Parathyroid adenoma (tissue), 2 donors: ENCODE results near the gene MRPL50.

Source experiments
- H2AFZ ChIP-seq: fragments of 300-600 bp; sonication (generic); one replicate; pipeline ENCODE4 v1.7.0; 2017; ENCODE audit warnings: antibody characterized with exemption, mild to moderate bottlenecking
- H3K27ac ChIP-seq: fragments of 300-600 bp; sonication (generic); one replicate; pipeline ENCODE4 v1.7.0; 2017
- H3K27me3 ChIP-seq: fragments of 300-600 bp; sonication (generic); one replicate; pipeline ENCODE4 v1.7.0; 2017; ENCODE audit warnings: low read length; ENCODE audit not compliant: control insufficient read depth, insufficient read depth
- H3K36me3 ChIP-seq: fragments of 300-600 bp; sonication (generic); one replicate; pipeline ENCODE4 v1.7.0; 2017; ENCODE audit warnings: low read length; ENCODE audit not compliant: control insufficient read depth, insufficient read depth
- H3K4me1 ChIP-seq: fragments of 300-600 bp; sonication (generic); one replicate; pipeline ENCODE4 v1.7.0; 2017; ENCODE audit warnings: control low read depth
- H3K4me2 ChIP-seq: fragments of 300-600 bp; sonication (generic); one replicate; pipeline ENCODE4 v1.7.0; 2017; ENCODE audit warnings: low read length
- H3K4me3 ChIP-seq: fragments of 300-600 bp; sonication (generic); one replicate; pipeline ENCODE4 v1.7.0; 2017; ENCODE audit warnings: low read depth, low read length
- H3K79me2 ChIP-seq: fragments of 300-600 bp; sonication (generic); one replicate; pipeline ENCODE4 v1.7.0; 2017; ENCODE audit warnings: control low read depth
- H3K9ac ChIP-seq: fragments of 300-600 bp; sonication (generic); one replicate; pipeline ENCODE4 v1.7.0; 2017; ENCODE audit warnings: mild to moderate bottlenecking
- H3K9me3 ChIP-seq: fragments of 300-600 bp; sonication (generic); one replicate; pipeline ENCODE4 v1.7.0; 2017; ENCODE audit warnings: low read length; ENCODE audit not compliant: control insufficient read depth
- CTCF ChIP-seq: fragments of 300-600 bp; sonication (generic); IDR thresholded peaks from one replicate; pipeline ENCODE4 v1.7.0; 2017; ENCODE audit warnings: antibody characterized with exemption, mild to moderate bottlenecking
- donor health status: primary hyperparathyroidism.

Gene MRPL50

GRCh38 chr9:101435601-101436079, 37.2 kb upstream of the MRPL50 start, which contains the start of gene ALDOB:
Gene ALDOB (minus strand): TSS chr9:101435774. CDS start chr9:101430887, 4,887 bp downstream.
- Histone ChIP-seq H3K9me3 (no peaks in the 10 kb centered on the region), H3K4me1 (no peaks in the 10 kb centered on the region), H3K27me3 (no peaks in the 10 kb centered on the region), H3K4me2 (no peak within 1 kb of the TSS), H2AFZ (no peak within 1 kb of the TSS), H3K9ac (no peak within 1 kb of the TSS), H3K79me2 (no peaks in the 10 kb centered on the region), H3K4me3 (no peak within 1 kb of the TSS), H3K27ac (no peak within 1 kb of the TSS), H3K36me3 (no peaks in the 10 kb centered on the region)
- no peak for TF ChIP-seq CTCF

DNA sequence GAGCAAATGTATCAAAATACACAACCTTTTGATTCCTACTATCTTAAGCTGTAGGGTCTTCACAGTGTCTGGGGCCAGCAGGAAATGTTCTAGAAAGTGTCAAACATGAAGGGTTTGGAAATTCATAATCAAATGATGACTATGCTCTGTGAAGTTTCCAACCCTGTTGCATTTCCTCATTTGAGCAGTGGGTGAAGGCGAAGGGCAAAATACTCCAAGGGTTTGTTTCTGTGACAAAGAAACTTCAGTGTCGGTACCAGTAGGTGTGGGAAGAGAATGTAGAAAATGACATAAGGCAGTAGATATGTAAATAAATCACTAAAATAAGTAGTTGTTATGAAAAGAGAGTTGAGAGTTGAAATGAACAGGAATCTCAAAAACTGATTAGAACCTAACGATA, 36.6 kb upstream of the MRPL50 start:
- Histone ChIP-seq H3K4me1 (no peaks in the 10 kb centered on the region), H3K36me3 (no peaks in the 10 kb centered on the region), H3K79me2 (no peaks in the 10 kb centered on the region), H3K9me3 (no peaks in the 10 kb centered on the region), H3K27me3 (no peaks in the 10 kb centered on the region), H3K9ac (no peak overlapping the region), H3K27ac (no peak overlapping the region), H3K4me3 (no peak overlapping the region), H2AFZ (no peak overlapping the region), H3K4me2 (no peak overlapping the region)
- no peak for TF ChIP-seq CTCF

- Histone ChIP-seq H3K4me2 (no peak overlapping the region), H3K27me3 (no peaks in the 10 kb centered on the region), H2AFZ (no peak overlapping the region), H3K36me3 (no peaks in the 10 kb centered on the region), H3K27ac (no peak overlapping the region), H3K9me3 (no peaks in the 10 kb centered on the region), H3K9ac (no peak overlapping the region), H3K4me3 (no peak overlapping the region), H3K79me2 (no peaks in the 10 kb centered on the region), H3K4me1 (no peaks in the 10 kb centered on the region)
- TF ChIP-seq CTCF = no peak
Measured at GRCh38 chr9:101433229-101433628, 34.8 kb upstream of the MRPL50 start.

- Histone ChIP-seq H3K4me3 (no peak overlapping the region), H3K4me1 (no peaks in the 10 kb centered on the region), H2AFZ (no peak overlapping the region), H3K9ac (no peak overlapping the region), H3K27me3 (no peaks in the 10 kb centered on the region), H3K4me2 (no peak overlapping the region), H3K79me2 (no peaks in the 10 kb centered on the region), H3K9me3 (no peaks in the 10 kb centered on the region), H3K27ac (no peak overlapping the region), H3K36me3 (no peaks in the 10 kb centered on the region)
- no peak for TF ChIP-seq CTCF
Measured at GRCh38 chr9:101432740-101433139, 34.3 kb upstream of the MRPL50 start.

DNA sequence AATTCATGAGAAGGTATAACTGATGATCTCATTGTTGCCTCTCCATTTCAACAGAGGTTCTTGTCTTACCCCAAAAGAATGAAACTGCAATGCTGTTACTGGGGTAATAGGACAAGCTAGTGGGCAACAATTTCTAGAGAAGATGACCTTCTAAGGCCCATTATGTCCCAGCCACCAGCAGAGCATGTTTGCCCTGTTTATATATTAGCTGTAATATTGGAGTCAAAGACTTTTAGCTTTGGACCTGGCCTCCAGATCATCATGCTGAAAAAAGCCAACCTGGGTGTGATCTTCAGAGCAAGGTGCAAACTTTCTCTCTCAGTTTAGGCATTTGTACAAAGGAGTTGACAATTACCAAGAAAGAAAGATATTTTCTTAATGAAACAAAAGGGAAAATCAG, 33.8 kb upstream of the MRPL50 start:
- Histone ChIP-seq H3K27ac (no peak overlapping the region), H3K9ac (no peak overlapping the region), H3K4me3 (no peak overlapping the region), H3K4me1 (no peaks in the 10 kb centered on the region), H3K4me2 (no peak overlapping the region), H3K27me3 (no peaks in the 10 kb centered on the region), H3K79me2 (no peaks in the 10 kb centered on the region), H2AFZ (no peak overlapping the region), H3K36me3 (no peaks in the 10 kb centered on the region), H3K9me3 (no peaks in the 10 kb centered on the region)
- TF ChIP-seq CTCF = no peak
